Panc1 (cell line): ENCODE results near the gene IQCH. TPM values are rescaled to one million over a fixed set of nuclear protein-coding genes. Genes with fewer than 3 reads are reported as not detected.

Source experiments
- ATAC-seq: fragments of 200-7000 bp; cut with Tn5 transposase; 2 replicates; pipeline ENCODE4 v1.9.1; 2020; ENCODE audit warnings: mild to moderate bottlenecking, moderate library complexity
- BruUV-seq: library from RNA; stranded (reverse); fragments of 400-500 nt; replicated peaks from 2 replicates; lab custom pipeline; 2021; lab: Mats Ljungman, UMichigan
- CTCF ChIA-PET: fragments of 300-600 bp; sonication (Branson Sonifier 250); formaldehyde crosslinking; loops from one replicate; lab custom pipeline; 2022; ENCODE audit warnings: antibody characterized with exemption; lab: Charles Lee
- POLR2A ChIA-PET: fragments of 300-600 bp; sonication (Branson Sonifier 250); formaldehyde crosslinking; loops from one replicate; lab custom pipeline; 2022; ENCODE audit warnings: antibody characterized with exemption; lab: Charles Lee
- DNase-seq: peaks from one replicate; pipeline ENCODE4 v3.0.0-alpha.2; 2010; ENCODE audit warnings: low read depth, low spot score
- H3K27ac ChIP-seq: 2 replicates; pipeline ENCODE4 v1.5.1; 2011; ENCODE audit warnings: mild to moderate bottlenecking, low read length, inconsistent platforms
- H3K27me3 ChIP-seq: fragments of 200-500 bp; sonication (Bioruptor generic); 2 replicates; pipeline ENCODE4 v1.6.0; 2014; ENCODE audit warnings: low read length, inconsistent platforms; ENCODE audit not compliant: control insufficient read depth, insufficient read depth
- H3K36me3 ChIP-seq: fragments of 200-500 bp; sonication (Bioruptor generic); 2 replicates; pipeline ENCODE4 v1.5.1; 2014; ENCODE audit warnings: inconsistent platforms, mild to moderate bottlenecking, low read length, moderate library complexity; ENCODE audit not compliant: control insufficient read depth, insufficient read depth
- H3K4me1 ChIP-seq: 2 replicates; pipeline ENCODE4 v1.5.1; 2011; ENCODE audit warnings: inconsistent platforms, mild to moderate bottlenecking, low read length, moderate library complexity; ENCODE audit not compliant: control insufficient read depth, insufficient read depth
- H3K4me3 ChIP-seq, 2 experiments: 2 replicates each; pipeline ENCODE4 v1.5.1; 2011 to 2012; ENCODE audit warnings: low read depth in 2 of 2, low read length in 2 of 2, mild to moderate bottlenecking in 2 of 2, inconsistent platforms in 1 of 2, moderate library complexity in 1 of 2
- H3K9me3 ChIP-seq: fragments of 200-500 bp; sonication (Bioruptor generic); 2 replicates; pipeline ENCODE4 v1.5.1; 2014; ENCODE audit warnings: low read depth, mild to moderate bottlenecking, inconsistent platforms, low read length, moderate library complexity; ENCODE audit not compliant: control insufficient read depth, insufficient read depth
- CTCF ChIP-seq: fragments of 450-650 bp; IDR thresholded peaks from 2 replicates; pipeline ENCODE4 v1.5.1; 2017; ENCODE audit warnings: mild to moderate bottlenecking
- POLR2AphosphoS5 ChIP-seq: IDR thresholded peaks from 2 replicates; pipeline ENCODE4 v1.6.1; 2012; ENCODE audit warnings: mild to moderate bottlenecking, low read depth, low read length, moderate library complexity
- REST ChIP-seq, 2 experiments: IDR thresholded peaks; 2 replicates each; pipeline ENCODE4 v1.6.1; 2011 to 2012; ENCODE audit warnings: low read depth in 2 of 2, control low read depth in 1 of 2, low read length in 1 of 2, mild to moderate bottlenecking in 1 of 2, moderate library complexity in 1 of 2; ENCODE audit not compliant: insufficient read depth in 1 of 2
- SIN3A ChIP-seq: IDR thresholded peaks from 2 replicates; pipeline ENCODE4 v1.6.1; 2012; ENCODE audit warnings: low read depth, mild to moderate bottlenecking, low read length, moderate library complexity, borderline replicate concordance; ENCODE audit not compliant: insufficient read depth
- TCF7L2 ChIP-seq: IDR thresholded peaks from 2 replicates; pipeline ENCODE4 v1.6.1; 2011; ENCODE audit warnings: mild to moderate bottlenecking, low read depth, low read length, inconsistent platforms
- in situ Hi-C: cut with HindIII; loops from 2 replicates; pipeline ENCODE4 v1.10.0; 2016; ENCODE audit warnings: low sequenced_read_pairs, low pct_unique_long_range_greater_than_20kb
- intact Hi-C: fragments of 100-400 bp; cut with micrococcal nuclease; formaldehyde crosslinking; loops from one replicate; pipeline ENCODE4 v1.10.0; 2022; ENCODE audit not compliant: unreplicated experiment
- total RNA-seq: library from RNA; stranded (reverse); gene quantifications from one replicate; pipeline ENCODE4 v1.2.1, GENCODE V29; 2021; ENCODE audit not compliant: unreplicated experiment

Gene IQCH
- total RNA-seq, 1 experiment from 2014 or later: 3.9 TPM

- no peak overlapping the region for H3K4me3 ChIP-seq
- no TSS peak for BruUV-seq
- DNase-seq: no peak
- H3K27ac ChIP-seq: no peak overlapping the region
- ChIA-PET CTCF (no interaction called here), POLR2A (no interaction called here)
- no peaks in the 10 kb centered on the region for H3K27me3 ChIP-seq
- no peak for TF ChIP-seq POLR2AphosphoS5
- TF ChIP-seq REST (IDR thresholded peaks at IDR 0.05; ENCODE audit: insufficient read depth in 1 of 2, low read depth in 2 of 2, low read length in 1 of 2): no peak
- no peak for TF ChIP-seq TCF7L2
- no peak for TF ChIP-seq CTCF
- no peak for TF ChIP-seq SIN3A
- ATAC-seq: no peak
- no peaks in the 10 kb centered on the region; the same call in 1 of the 2 replicates for H3K36me3 ChIP-seq
- intact Hi-C loops (no loop called here), in situ Hi-C loops (no loop called here)
- H3K9me3 ChIP-seq: no peaks in the 10 kb centered on the region
- H3K4me1 ChIP-seq: no peaks in the 10 kb centered on the region
Measured at GRCh38 chr15:67515090-67515489, 260.5 kb downstream of the IQCH start.

GRCh38 chr15:67515557-67515956, 261.0 kb downstream of the IQCH start:
- TF ChIP-seq SIN3A (no peak), CTCF (no peak), REST (IDR thresholded peaks at IDR 0.05; ENCODE audit: insufficient read depth in 1 of 2, low read depth in 2 of 2, low read length in 1 of 2) (no peak), POLR2AphosphoS5 (no peak), TCF7L2 (no peak)
- ChIA-PET CTCF (no interaction called here), POLR2A (no interaction called here)
- in situ Hi-C loops (no loop called here), intact Hi-C loops (no loop called here)
- DNase-seq (no peak), ATAC-seq (no peak)
- Histone ChIP-seq H3K4me3 (no peak overlapping the region), H3K36me3 (no peaks in the 10 kb centered on the region; the same call in 1 of the 2 replicates), H3K27ac (no peak overlapping the region), H3K27me3 (no peaks in the 10 kb centered on the region), H3K4me1 (peaks cover 4% of the 10 kb centered on the region), H3K9me3 (no peaks in the 10 kb centered on the region)
- BruUV-seq: no TSS peak
